ENCODE data around the gene MBOAT7.

GRCh38 chr19:54183431-54183830 lies 5.9 kb downstream of the MBOAT7 start:
- TF ChIP-seq CTCF (conservative IDR thresholded peaks at IDR 0.05 in 1 of 2, IDR thresholded peaks at IDR 0.05 in 1 of 2; ENCODE audit: extremely low read depth in 1 of 2, insufficient read depth in 1 of 2, low read depth in 1 of 2, low read length in 2 of 2) (no peak), EZH2 (IDR thresholded peaks at IDR 0.05; ENCODE audit: borderline replicate concordance, low read length) (no peak)

All from mammary epithelial cell (primary cell).